GM20000 (cell line): ENCODE measurements around the gene APBA1.

Source experiments
- DNase-seq: peaks from one replicate; pipeline ENCODE4 v3.0.0; 2012; ENCODE audit warnings: low spot score
- TF ChIP-seq, protein P1 (sequence below): IDR thresholded peaks from 2 replicates; pipeline ENCODE4 v1.5.1; 2012; ENCODE audit warnings: mild to moderate bottlenecking, control low read depth; ENCODE audit errors: extremely low read depth, missing control alignments

APBA1 gene

DNA sequence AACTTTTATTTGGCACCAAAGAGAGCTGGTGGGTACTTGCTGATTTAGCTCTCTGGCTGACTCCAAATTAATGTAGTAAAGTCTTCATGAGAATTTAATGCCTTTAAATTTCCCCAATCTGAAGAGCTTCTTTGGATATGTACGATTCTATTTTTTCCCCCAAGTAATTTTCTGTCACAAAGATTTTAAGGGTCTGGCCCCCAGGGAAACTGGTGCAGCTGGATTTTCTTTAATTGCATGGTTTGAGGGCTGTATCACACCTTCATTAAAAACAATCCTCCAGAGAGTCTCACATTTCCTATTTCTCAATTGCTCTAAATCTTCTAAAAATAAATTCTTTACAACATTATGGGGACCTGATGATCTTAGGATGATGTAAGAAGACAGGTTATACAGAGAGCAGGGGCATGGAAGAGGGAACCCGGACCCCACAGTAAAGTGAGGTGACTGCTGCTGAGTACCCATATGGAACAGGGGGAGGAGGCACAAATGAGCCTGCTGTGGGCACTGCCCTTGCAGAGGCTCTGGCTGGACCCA lies 188.2 kb downstream of the APBA1 start:
- TF ChIP-seq, protein P1, sequence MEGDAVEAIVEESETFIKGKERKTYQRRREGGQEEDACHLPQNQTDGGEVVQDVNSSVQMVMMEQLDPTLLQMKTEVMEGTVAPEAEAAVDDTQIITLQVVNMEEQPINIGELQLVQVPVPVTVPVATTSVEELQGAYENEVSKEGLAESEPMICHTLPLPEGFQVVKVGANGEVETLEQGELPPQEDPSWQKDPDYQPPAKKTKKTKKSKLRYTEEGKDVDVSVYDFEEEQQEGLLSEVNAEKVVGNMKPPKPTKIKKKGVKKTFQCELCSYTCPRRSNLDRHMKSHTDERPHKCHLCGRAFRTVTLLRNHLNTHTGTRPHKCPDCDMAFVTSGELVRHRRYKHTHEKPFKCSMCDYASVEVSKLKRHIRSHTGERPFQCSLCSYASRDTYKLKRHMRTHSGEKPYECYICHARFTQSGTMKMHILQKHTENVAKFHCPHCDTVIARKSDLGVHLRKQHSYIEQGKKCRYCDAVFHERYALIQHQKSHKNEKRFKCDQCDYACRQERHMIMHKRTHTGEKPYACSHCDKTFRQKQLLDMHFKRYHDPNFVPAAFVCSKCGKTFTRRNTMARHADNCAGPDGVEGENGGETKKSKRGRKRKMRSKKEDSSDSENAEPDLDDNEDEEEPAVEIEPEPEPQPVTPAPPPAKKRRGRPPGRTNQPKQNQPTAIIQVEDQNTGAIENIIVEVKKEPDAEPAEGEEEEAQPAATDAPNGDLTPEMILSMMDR: no peak

DNA sequence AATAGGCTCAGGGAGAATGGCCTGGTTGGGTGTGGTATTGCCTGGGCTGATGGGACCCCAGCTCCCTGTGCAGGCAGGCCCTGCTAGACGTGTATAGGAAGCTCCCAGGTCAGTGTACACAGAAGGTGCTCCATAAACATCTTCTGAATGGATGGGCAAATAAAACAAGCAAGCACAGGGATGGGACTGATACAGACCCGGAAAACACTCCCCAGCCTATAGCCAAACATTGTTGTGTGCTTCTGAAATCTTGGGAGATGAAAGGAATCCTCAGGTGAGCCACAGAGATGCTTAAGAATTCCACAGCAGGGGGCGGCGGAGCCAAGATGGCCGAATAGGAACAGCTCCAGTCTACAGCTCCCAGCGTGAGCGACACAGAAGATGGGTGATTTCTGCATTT lies 195.4 kb downstream of the APBA1 start:
- DNase-seq: no peak
- TF ChIP-seq, protein P1: no peak

More for the DNA sequence above, 188.2 kb downstream of the APBA1 start:
- DNase-seq: no peak

DNA sequence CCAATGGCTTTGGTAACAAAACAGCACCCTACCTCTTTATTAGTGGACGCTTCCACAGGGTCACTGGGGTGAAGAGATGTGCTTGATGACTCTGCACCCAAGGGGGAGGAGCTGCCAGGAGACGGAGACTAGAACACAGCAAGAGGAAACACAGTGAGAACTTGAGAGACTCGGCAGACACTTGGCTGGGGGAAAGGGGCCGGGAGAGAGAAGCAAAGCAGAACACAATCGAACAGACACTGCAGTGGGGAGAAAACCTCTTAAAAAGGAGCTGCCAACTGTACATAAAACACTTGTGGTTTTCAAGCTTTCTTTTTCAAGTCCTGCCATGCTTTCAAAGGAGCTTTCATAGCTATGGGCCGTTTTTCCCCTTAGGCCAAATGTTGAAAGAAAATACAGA lies 196.2 kb downstream of the APBA1 start:
- no peak for DNase-seq
- TF ChIP-seq, protein P1: no peak

DNA sequence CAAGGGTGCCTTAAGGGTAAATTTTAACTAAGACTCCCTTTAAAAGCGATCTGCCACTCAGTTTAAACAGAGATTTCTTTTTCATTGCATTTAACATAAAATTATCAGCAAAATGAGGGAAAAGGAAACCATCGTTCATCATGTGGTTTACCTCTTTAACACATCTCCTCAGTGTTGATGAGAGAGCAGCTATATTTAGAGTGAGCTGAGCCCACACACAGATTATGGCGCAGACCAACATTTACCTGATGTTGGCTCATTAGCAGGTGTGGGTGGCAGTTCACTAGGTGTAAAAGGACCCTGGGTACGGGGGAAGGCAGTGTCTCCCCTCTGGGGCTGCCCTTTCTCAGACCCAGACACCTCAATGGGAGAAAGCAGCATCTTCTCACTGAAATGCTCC lies 197.3 kb downstream of the APBA1 start:
- no peak for DNase-seq
- TF ChIP-seq, protein P1: no peak

DNA sequence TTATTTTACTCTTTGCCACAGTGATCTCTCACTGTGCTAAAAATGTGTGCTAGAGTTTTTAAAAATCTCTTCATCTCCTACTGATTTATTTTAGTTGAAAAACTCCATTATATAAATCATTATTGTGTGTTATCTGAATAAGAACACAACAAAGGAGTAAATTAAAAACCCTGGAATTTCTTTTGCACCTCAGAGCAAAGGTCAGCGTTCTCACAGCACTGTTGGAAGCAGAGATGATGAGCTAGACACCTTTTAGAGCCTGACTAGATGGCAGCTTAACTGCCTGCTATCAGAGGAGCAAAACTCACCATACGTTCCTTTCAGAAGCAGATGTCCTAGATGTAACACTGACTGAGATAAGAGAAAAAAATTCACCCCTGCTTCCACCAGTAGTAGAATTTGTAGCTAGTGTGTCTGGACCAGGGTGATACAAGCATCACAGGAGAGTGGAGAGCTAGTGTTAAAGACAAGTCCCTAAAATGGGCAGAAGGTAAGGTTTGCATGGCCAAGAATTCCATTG lies 200.0 kb downstream of the APBA1 start:
- DNase-seq: no peak
- TF ChIP-seq, protein P1: no peak

DNA sequence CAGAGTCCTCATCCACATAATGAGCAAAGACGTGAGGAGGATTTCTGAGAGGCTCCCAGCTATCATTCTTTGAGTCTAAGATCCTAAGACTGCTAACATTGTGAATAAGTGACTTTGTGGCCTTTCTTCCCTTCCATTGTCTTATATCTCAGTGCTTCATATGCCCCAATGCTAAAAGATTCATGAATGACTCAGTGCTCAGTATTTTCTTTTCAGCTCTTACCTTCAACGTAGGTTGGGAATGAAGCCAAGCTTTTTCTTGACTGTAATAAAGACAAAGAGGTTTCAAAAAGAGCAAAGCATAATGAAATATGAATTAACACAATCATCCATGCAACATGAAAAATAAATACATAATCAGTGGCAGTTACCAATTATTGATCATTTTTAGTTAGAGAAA lies 200.7 kb downstream of the APBA1 start:
- TF ChIP-seq, protein P1: no peak
- no peak for DNase-seq

DNA sequence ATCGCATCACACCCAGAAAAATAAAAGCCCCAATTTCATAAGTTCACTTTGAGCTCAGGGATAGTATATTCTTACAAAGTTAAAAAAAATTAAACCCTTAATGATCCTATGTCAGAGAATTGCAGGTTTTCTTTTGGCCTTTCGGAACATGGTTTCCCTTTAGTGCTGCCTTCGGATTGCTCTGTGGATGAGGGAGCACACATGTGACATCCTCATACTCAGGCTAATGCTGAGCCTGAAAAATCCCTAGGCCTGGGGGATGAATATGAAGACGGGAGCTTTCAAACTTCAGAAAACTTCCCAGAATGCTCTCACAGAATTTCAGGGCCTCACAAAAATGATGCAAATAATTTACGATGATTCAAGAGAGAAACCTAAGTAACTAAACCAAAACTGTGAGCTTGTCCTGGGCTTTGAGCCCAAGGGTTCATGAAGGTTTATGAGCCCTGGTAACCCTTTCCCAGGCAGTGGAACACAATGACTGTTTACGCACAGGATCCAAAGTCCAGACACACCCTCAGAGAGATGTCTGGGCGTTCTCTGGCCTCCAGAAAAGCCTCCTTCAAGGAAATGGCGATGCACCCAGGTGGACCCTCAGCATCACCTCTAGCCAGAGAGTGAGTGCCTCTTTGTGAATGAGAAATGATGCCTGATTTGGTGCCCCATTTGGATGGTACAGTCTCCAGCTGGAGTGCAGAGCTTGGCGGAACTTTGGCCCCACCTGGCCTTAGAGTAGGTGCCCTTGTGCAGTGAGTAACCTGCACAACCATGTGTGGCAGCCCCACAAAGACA lies 201.8 kb downstream of the APBA1 start:
- TF ChIP-seq, protein P1: no peak
- no peak for DNase-seq
